CD4-positive, alpha-beta T cell treated with Interleukin-15 for 4 hours (primary cell): ENCODE measurements around the gene GSN.

Source experiments
- DNase-seq: peaks from one replicate; pipeline ENCODE4 v3.0.0-alpha.2; 2020; ENCODE audit warnings: low spot score

The GSN gene

DNA sequence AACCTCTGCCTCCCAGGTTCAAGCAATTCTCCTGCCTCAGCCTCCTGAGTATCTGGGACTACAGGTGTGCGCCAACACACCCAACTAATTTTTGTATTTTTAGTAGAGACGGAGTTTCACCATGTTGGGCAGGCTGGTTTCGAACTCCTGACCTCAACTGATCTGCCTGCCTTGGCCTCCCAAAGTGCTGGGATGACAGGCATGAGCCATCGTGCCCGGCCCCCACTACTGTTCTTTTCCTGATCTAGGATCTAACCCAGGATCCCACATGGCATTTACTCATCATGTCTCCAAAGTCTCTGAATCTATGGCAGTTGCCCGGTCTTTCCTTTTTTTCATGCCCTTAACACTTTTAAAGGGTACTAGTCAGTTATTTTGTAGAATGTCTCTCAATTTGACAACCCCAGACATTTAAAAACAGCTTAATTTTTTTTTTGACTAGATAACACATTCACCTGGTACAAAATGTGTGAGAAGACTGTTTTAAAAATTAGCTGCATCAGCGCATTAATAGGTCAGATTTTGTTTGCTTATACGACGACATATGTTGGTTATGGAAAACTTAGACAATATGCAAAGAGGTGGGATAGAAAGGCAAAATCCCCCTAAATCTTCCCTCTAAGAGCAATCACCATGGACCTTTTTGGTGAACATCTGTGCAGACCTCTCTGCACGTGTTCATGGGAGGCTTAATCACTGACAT is 55.6 kb downstream of the GSN start:
- DNase-seq = no peak

DNA sequence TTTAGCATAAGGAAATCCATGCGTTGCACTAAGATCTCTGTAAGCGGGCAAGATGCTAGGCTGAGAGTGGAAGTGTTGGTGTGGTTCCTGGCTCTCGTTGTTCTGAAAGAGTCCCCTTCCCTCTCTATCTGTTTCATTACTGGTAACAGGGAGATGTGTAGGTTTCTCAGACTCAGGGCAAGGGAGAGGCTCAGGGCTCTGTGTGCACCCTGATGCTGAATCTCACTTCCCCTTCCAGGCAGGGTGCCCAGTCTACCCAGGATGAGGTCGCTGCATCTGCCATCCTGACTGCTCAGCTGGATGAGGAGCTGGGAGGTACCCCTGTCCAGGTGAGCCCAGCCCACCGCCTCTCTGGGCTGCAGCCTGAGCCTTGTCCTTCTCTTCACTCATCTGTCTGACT is 56.4 kb downstream of the GSN start:
- DNase-seq = no peak

DNA sequence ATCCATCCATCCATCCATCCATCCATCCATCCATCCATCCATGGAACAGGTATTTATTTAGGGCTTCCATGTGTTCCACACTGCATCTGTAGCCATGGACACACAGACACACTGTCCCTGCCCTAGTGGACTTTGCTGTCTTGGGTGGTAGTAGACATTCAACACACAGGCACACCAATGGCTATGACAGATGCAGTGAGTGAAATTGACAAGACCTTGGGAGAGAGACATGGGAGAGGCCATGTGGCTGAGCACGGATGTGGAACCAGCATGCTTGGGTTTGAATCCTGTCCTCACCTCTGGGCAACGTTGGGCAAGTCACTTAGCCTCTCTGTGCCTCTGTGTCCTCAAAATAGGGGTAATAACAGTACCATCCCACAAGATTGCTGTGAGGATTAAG is 56.8 kb downstream of the GSN start:
- DNase-seq = no peak

DNA sequence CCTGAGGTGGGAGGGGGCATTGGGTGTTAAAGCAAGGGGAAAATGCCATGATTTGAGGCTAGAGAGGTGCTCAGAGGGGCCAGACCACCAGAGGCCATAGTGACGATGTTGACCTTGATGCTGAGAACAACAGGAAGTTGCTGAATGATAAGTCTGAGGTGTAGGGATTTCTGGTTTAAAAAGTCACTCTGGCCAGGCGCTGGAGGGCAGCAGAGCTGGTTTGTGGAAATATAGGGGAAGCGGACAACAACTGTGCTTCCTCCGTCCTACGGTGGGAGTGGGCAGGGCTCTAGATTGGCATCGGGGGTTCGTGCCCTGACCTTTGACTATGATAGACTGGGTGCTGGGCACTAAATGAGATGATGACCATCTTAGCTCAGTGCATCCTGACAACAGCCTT is 57.4 kb downstream of the GSN start:
- no peak for DNase-seq

DNA sequence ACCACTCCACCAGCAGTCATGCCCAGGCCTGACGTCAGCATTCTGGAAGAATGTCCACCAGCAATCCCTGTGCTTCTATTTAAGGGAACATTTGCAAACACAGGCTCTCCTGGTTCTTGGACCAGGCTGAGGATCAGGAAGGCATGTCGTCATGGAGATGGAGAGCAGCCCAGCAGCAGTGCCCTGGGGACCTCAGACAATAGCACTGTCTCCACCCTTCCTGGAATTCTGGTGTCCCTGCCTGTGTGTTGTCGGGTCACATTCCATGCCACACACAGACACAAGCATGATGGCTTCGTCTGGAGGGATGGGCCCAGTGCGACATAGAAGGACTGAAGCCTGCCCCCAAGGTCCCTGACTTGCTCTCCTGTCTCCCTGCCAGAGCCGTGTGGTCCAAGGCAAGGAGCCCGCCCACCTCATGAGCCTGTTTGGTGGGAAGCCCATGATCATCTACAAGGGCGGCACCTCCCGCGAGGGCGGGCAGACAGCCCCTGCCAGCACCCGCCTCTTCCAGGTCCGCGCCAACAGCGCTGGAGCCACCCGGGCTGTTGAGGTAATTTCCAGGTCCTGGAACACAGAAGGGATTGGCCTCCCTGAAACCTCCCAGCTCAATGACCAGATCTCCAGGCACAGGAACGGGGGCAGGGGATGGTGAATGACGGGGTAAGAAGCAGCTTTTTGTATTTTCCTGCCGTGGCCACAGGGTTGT is 58.3 kb downstream of the GSN start:
- no peak for DNase-seq

DNA sequence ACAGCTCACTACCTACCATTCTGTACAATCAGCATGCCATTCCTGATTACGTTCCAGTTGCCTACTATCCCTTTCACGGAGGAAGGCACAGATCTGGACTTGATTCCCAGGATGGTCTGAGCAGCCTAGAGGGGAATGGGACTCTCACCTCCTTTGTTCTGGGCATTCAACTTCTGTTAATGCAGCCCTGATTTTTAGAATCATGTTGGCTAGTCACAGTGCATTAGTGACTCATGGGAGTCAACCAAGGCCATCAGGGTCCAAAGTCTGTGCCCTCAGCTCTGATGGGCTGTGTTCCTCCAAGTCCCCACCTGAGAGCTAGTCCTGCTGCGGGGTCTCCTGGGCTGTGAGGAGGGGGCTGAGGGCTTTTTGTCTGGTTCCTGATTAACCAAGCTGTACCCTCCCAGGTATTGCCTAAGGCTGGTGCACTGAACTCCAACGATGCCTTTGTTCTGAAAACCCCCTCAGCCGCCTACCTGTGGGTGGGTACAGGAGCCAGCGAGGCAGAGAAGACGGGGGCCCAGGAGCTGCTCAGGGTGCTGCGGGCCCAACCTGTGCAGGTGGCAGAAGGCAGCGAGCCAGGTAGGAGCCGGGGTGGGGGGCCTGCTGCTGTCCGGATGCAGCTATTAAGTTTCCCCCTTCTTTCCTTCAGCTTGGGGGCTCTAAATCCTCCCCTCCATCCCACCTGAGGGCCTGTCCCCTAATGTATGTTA is 59.1 kb downstream of the GSN start:
- no peak for DNase-seq

DNA sequence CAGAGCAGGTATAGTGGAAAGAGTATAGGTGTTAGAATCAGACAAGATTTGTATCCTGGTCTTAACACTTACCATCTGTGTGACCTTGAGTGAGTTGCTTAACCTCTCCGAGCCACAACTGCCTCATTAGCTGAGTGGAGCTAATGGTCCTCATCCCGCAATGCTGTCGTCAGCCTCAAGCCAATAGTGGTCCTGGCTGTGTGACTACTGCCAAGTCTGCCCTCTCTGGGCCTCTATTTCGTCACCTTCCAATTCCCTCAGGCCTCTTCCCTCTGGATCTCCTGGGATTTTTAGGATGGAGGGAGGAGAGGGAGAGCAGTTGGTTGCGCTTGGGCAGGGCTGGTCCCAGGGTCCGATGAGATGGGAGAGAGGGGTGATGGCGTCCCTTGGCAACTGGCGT is 60.5 kb downstream of the GSN start:
- DNase-seq = no peak

DNA sequence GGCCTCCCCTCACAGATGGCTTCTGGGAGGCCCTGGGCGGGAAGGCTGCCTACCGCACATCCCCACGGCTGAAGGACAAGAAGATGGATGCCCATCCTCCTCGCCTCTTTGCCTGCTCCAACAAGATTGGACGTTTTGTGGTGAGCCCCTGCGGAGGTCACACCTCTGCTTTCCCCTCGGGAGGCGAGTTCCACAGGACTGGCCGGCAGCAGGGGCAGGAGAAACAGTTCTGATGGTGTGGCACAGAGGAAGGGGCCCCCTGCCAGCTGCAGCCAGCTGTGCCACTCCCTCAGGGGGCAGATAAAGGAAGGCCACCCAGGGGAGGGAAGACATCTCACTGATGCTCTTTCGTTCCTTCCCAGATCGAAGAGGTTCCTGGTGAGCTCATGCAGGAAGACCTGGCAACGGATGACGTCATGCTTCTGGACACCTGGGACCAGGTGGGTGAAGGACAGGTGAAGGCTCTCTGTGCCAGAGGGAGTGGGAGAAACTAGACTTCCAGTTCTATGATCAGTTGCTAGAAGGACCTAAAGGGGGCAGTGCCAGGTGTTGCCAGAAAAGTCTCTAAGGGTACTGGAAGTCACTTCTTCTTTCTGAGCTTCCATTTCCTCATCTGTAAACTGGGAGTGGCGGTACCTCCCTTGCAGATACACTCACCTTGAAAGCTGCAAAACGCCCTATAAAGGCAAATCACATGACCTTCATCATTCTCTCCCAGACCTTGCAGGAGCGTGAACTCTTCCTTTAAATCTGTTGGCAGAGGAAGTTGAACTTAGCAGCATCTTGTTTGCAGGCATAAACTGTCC is 61.1 kb downstream of the GSN start:
- DNase-seq = no peak

DNA sequence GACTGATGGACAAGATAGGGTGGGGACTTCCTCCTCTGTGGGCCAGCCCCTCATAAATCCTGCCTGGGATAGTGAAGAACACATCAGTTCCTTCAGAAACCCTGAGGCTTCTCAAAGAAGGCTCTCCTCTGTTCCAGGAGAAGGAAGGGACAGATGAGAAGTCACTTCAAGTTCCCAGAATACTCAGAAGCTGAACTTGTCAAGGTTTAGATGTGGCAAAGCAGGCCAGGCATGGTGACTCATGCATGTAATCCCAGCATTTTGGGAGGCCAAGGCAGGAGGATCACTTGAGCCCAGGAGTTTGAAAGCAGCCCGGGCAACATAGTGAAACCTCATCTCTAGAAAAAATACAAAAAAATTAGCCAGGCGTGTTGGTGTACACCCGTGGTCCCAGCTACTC is 63.6 kb downstream of the GSN start:
- DNase-seq = no peak

DNA sequence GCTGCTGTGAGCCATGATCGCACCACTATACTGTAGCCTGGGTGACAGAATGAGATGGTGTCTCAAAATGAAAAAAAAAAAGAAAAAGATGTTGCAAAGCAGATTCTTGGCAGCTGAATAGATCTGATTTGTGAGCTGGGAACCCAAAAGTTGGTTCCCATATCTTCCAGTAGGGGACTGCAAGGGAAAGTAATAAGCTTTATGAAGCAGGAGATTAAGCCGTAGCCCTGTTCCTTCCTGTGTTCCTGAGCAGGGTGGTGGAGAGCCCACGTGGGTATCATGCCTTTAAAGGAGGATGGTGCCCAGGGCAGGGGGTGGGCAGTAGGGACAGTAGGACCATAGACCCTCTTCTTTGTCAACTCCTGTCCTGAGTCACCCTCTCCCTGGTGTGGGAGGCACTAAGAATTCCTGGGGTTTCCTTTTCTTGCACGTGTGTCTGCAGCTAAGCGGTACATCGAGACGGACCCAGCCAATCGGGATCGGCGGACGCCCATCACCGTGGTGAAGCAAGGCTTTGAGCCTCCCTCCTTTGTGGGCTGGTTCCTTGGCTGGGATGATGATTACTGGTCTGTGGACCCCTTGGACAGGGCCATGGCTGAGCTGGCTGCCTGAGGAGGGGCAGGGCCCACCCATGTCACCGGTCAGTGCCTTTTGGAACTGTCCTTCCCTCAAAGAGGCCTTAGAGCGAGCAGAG is 64.2 kb downstream of the GSN start:
- no peak for DNase-seq

DNA sequence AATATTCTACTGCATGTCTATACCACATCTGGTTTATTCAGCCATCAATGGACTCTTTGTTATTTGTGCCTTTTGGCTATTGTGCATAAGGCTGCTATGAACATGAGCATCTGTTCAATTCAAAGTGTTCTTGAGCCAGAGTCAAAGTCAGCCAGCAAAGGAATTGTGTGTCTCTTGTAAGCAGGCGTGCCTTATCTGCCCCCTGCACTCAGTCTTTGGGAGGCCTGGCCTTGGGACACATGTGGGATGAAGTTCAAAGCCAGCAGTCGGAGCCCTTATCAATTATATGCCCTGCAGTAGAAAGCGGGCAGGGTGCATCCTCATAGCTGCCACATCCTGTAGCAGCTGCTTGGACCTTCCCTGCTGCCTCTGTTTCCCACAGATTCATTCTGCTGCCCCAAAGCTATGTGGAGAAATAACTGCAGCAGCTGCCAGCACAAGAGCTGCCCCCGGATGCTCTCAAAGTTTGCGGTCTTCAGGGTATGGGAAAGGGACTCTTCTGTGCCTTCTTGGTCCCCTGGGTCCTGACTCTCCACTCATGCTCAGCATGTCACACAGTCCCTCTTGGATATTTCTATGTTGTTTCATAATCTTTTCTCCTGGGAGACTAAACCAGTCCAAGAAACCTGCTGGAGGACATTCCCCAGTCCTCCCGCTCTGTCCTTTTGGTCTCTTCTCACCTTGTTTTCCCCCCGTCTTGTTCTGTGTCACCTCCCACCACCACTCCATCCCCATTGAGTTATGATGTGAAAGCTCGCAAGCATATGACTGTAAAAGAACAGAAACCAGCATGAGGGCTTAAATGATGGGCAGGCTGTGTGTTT is 66.2 kb downstream of the GSN start:
- no peak for DNase-seq

DNA sequence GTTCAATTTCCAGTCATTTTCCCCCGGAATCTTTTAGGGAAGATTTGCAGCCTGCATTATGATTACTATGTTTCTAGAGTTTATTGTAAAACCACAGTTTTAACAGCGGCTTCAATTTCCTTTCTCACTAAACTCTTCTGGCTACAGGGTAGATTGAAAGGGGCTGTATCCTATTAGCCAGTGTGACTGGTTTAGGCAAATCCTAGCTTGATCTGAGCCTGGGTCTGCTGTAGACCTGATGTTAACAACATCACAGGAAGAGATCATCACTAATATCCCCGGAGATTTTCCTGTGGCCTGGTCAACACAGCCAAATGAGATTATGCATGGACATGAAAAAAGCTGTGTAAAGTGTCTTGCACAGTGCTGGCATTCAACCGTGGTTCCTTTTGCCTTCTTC is 68.7 kb downstream of the GSN start:
- no peak for DNase-seq

DNA sequence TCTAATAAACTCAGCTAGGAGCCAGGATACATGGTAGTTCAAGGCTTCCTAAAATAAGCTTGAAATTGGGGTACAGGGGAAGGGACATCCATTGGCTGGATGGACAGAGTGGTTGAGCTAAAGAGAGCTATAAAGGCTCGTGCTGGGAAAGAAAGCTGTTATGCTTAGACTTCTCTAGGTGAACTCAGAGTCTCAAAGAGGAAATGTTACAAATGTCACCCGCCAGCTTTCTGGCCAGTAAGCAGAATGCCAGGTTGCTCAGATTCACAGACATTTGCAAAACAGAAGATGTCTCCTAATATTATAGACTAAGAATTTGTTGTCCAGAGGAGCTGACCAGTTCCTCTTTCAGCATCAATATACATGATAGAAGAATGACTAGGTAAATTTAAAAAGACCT is 71.5 kb downstream of the GSN start:
- DNase-seq = no peak

DNA sequence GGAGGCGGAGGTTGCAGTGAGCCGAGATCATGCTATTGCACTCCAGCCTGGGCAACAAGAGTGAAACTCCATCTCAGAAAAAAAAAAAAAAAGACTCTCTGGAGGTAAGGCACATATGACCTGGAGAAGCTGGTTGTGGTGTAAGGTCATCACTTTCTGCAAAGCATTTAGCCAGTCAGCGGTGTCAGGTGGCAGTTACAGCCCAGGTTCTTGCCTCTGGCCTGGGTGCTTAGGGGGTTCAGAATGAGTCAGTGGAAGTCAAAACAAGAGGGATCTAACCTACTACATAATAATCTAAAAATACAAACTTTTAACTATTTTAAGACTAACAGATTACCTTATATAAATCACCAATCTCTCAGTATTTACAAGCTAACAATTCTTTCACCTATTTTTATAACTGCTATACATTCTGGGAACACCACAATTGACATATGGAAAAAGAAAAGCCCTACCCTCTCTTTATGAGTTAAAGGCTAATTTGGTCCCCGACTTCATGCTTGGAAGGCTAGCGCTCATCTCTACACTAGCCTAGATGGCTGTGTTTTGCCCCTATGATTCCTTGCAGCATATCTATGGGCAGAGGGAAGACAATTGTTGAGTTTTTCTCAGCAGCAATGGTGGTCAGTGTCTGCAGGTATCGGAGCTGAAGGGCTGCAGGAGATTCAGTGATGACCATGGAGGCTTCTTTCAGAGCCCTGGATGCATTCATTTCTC is 72.9 kb downstream of the GSN start:
- DNase-seq = no peak

DNA sequence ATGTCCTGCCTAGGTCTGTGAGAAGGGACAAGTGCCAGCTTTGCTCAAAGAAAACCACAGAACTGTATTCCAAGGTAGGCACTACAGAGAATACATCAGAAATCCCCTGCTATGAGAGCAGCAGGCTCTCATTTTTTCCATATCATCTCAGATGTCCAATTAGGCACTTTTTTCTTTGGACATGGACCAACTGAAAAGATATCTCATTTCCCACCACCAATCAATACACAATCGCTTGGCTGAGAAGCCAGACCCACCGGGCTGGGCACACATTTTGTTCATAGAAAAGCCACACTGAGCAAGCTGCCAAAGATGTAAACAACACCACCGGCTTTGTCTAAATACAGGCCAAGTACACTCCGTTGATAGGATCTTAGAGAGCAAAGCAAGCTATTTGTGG is 76.2 kb downstream of the GSN start:
- no peak for DNase-seq

DNA sequence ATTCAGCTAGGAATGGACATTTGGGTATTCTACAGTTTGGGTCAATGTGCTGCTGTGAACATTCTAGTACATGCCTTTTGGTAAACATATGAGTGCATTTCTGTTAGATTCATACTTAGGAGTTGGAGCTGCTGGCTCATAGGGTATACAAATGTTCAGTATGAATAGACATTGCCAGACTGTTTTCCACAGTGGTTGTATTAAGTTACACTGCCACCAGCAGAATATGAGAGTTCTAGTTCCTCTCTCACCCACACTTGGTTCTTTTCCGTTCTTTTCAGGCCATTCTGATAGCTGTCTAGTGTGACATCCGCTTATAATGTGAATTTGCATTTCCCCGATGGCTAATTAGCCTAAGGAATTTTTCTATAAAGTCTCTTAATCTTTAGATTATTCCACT is 77.1 kb downstream of the GSN start:
- DNase-seq = no peak

DNA sequence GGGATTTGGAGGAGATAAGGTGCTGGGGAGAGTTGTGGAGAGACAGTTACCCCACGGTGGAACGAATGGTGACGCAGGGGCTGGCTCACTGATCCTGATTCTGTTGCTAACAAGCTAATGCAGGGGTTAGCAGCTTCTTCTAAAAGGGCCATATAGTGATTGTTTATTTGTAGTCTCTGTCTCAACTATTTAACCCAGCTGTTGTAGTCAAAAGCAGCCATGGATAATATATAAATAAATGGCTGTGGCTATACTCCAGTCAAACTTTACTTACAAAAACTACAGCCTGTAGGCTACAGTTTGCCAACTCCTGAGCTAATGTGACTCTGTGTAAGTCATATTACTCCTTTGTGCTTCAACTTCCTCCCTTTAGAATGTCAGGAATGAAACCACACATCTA is 80.3 kb downstream of the GSN start:
- no peak for DNase-seq

DNA sequence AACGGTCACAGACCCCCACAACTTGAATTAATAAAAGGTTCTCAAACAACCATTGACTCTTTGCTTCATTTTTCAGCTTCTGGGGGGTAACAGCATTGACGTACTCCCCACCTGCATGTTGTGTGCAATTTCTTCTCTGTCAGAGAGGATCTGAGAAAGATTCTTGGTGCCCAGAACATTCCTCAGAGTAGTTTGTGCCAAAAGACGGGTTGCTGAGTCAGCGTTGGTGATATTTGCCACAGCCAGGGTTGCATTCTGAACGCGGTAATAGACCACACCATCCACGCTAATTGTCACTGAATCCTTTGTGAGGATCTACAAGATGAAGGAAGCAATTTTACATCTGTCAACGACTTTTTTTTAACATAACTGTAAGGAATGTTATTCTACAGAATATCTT is 81.0 kb downstream of the GSN start:
- no peak for DNase-seq

DNA sequence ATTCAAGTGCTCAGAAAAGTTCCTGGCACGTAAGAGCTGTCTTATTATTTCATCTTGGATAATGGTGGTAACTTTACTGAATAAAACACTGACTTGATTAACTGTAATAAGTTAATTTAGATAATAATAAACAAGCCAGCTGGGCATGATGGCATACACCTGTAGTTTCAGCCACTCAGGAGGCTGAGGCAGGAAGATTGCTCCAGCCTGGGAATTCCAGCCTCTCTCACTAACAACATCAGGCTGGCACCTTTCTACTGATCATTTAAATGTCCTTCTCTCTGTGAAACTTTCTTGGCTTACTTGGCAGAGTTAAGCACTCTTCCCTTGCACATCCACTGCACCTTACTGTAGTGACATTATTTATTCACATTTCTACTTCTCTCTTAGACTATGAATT is 82.1 kb downstream of the GSN start:
- DNase-seq = no peak

DNA sequence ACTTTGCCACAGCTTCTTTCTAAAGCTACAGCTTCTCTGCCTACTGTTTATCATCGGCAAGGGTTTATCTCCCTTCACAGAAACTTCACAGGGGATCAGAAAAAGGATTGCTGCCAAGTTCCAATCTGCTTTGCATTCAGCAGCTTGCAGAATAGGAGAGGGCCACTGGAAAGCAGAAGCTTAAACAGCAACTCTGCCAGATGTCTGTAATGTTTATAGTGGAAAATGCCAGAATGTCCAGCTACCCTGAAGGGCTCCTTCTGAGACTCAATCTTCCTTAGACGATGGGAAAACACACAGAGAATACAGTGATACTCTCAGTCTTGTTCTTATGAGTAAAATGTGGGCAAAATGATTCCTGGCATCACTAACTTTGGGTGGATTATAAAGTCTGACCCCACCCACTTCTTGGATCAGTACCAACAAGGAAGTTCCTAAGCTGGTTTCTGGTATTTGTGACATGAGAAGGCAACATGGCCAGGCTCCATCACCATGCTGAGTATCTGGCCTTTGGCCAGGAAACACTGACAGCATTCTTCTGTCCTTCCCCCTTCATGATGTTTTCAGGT is 83.1 kb downstream of the GSN start:
- no peak for DNase-seq
